Pancreas (tissue), 10 donors: ENCODE data around the gene LRFN4. TPM values are rescaled to one million over a fixed set of nuclear protein-coding genes. Genes with fewer than 3 reads are reported as not detected.

Experiments
- ATAC-seq, 4 donors: fragments of 200-7000 bp; cut with Tn5 transposase; one replicate each; pipeline versions ENCODE4 v1.8.0 to v1.9.1; 2020; ENCODE audit warnings: mild to moderate bottlenecking in 4 of 4, moderate library complexity in 4 of 4
- DNase-seq, 6 donors: peaks; one replicate each; pipeline ENCODE4 v3.0.0-alpha.2; 2020
- FAIRE-seq: peaks from 2 replicates; lab custom pipeline; 2012; peaks lifted over from hg19 to GRCh38; lab: Jason Lieb, UNC
- H3K27ac ChIP-seq, 4 donors: fragments of 200-600 bp; sonication (generic); 1 replicate in 3 of 4; 2 replicates in 1 of 4; pipeline versions ENCODE4 v1.5.0 to v1.8.0; 2020
- H3K27me3 ChIP-seq, 4 donors: fragments of 200-600 bp; one replicate each; pipeline ENCODE4 v1.8.0; 2021
- H3K36me3 ChIP-seq, 3 donors: fragments of 200-600 bp; sonication (generic) in 1 of 3; one replicate each; pipeline versions ENCODE4 v1.5.0 to v1.8.0; 2020 to 2021
- H3K4me1 ChIP-seq, 3 donors: fragments of 200-600 bp; one replicate each; pipeline ENCODE4 v1.8.0; 2021
- H3K4me3 ChIP-seq, 4 donors: fragments of 200-600 bp; sonication (generic) in 2 of 4; one replicate each; pipeline versions ENCODE4 v1.5.0 to v1.8.0; 2020 to 2021
- H3K9me3 ChIP-seq, 4 donors: fragments of 200-600 bp; one replicate each; pipeline ENCODE4 v1.8.0; 2021
- WGBS, 2 donors: extraction: QIAGEN DNeasy Blood & Tissue Kit; methylation state at CpG; one replicate each; pipeline ENCODE4 v1.1.7; 2013; 5-methylcytosine and 5-hydroxymethylcytosine counted together
- intact Hi-C, 3 donors: fragments of 100-400 bp; cut with DNase I; formaldehyde crosslinking; loops; one replicate each; pipeline versions ENCODE4 v1.11.1 to v1.14.2; 2022
- polyA plus RNA-seq, 2 donors: library from polyadenylated mRNA; stranded (reverse); fragments of 200-250 nt; gene quantifications; one replicate each; pipeline ENCODE4 v1.2.3, GENCODE V29; 2013
- total RNA-seq, 6 donors: library from RNA; stranded (reverse); fragmentation: NEBNext Ultra II Directional in 4 of 6; extraction: Animal tissue kit (Norgen Biotek cat#: 25700) in 4 of 6; gene quantifications; one replicate each; pipeline versions ENCODE4 v1.2.1 to v1.2.4, GENCODE V29; 2021 to 2023
- TF ChIP-seq, protein P1 (sequence below), 4 donors: fragments of 200-600 bp; sonication (generic) in 3 of 4; IDR thresholded peaks; one replicate each; pipeline versions ENCODE4 v1.5.0 to v1.8.0; 2021; ENCODE audit warnings: antibody characterized with exemption in 4 of 4
- donor health status: healthy with polysubstance abuse.
- donor health status: DM: no; HTN: no; CAD: no; lungs with moderate emphysema.
- donor health status: DM: no; HTN: no; CAD: no.
- donor health status: control.
- donor health status: control.
- donor health status: Bipolar disorder and iron deficiency.
- donor health status: DM: yes; HTN: yes; CAD: no.
- donor health status: DM: no; HTN: no; CAD: no.
- donor health status: DM: no; HTN: no; CAD: no.
- donor health status: DM: yes; HTN: yes; CAD: no.

Gene LRFN4
- total and polyA plus RNA-seq, 8 donors: 0.51 to 7.8 (median 2.8) TPM

DNA sequence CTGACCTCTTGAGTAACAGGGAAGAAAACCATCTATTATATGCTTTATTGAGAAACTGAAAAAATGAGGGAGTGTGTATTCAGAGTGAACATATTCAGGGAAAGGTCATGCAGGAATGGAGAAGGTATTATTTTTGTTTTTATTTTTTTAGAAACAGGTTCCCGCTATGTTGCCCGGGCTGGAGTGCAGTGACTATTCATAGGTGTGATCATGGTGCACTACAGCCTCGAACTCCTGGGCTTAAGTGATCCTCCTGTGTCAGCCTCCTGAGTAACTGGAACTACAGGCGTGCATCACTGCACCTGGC is 22.4 kb upstream of the LRFN4 start:
- Histone ChIP-seq H3K27me3 (no peaks in the 10 kb centered on the region), H3K4me3 (no peak overlapping the region), H3K4me1 (no peaks in the 10 kb centered on the region), H3K9me3 (no peaks in the 10 kb centered on the region), H3K27ac (no peak overlapping the region), H3K36me3 (peaks cover 0 to 5% (median 0%) of the 10 kb centered on the region in 3 donors)
- TF ChIP-seq, protein P1, sequence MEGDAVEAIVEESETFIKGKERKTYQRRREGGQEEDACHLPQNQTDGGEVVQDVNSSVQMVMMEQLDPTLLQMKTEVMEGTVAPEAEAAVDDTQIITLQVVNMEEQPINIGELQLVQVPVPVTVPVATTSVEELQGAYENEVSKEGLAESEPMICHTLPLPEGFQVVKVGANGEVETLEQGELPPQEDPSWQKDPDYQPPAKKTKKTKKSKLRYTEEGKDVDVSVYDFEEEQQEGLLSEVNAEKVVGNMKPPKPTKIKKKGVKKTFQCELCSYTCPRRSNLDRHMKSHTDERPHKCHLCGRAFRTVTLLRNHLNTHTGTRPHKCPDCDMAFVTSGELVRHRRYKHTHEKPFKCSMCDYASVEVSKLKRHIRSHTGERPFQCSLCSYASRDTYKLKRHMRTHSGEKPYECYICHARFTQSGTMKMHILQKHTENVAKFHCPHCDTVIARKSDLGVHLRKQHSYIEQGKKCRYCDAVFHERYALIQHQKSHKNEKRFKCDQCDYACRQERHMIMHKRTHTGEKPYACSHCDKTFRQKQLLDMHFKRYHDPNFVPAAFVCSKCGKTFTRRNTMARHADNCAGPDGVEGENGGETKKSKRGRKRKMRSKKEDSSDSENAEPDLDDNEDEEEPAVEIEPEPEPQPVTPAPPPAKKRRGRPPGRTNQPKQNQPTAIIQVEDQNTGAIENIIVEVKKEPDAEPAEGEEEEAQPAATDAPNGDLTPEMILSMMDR (IDR thresholded peaks at IDR 0.05): no peak
- FAIRE-seq (no peak), ATAC-seq (peak in 2 of 4 donors; percentile 8 to 15), DNase-seq (no peak)
- WGBS, 2 donors: 48 to 52% methylated on average over 4 of the region's 4 CpGs
- intact Hi-C loops: loop anchor here in 2 of 3 donors (5.0 kb wide), 2 partner anchors 137 to 142 kb away; no protein-coding TSS in a partner anchor

DNA sequence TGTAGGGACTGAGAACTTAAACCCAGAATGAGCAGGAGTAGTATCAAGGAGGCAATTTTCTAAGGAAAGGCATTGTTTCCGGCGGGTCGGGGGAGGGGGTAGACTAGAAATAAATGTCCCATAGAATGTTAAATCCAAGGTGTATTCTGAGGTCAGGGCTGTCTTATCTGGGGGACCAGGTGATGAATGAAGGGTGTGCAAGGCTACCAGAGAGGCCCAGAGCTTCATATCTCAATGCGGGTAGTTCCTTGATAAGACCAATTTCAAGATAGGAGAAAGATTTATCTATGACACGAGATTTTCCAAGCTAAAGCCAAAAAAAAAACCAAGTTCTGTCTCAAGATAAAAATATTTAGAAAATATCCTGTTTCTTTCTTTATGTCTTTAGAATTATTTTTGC is 21.9 kb upstream of the LRFN4 start:
- Histone ChIP-seq H3K4me3 (no peak overlapping the region), H3K27me3 (no peaks in the 10 kb centered on the region), H3K4me1 (no peaks in the 10 kb centered on the region), H3K9me3 (no peaks in the 10 kb centered on the region), H3K27ac (no peak overlapping the region), H3K36me3 (peaks cover 0 to 10% (median 0%) of the 10 kb centered on the region in 3 donors)
- DNase-seq: no peak
- ATAC-seq: no peak
- no peak for FAIRE-seq
- intact Hi-C loops: loop anchor here in 2 of 3 donors (5.0 kb wide), 2 partner anchors 138 to 143 kb away; no protein-coding TSS in a partner anchor
- WGBS, 2 donors: 68 to 69% methylated on average over 5 of the region's 5 CpGs
- TF ChIP-seq, protein P1 (IDR thresholded peaks at IDR 0.05): no peak

DNA sequence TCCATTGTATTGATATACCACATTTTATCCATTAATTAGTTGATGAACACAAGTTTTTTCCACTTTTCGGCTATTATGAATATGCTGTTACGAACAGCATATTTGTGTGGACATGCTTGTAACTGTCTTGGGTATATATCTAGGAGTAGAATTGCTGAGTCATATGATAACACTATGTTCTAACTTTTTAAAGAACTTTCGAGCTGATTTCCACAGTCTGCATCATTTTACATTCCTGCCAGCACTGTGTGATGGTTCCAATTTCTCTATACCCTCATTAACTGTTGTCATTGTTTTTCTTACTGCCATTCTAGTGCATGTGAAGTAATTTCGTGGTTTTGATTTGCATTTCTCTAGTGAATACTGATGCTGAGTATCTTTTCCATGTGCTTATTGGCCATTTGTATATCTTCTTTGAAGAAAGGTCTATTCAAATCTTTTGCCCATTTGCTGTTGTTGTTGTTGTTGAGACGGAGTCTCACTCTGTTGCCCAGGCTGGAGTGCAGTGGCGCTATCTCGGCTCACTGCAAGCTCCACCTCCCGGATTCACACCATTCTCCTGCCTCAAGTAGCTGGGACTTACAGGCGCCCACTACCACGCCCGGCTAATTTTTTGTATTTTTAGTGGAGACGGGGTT is 21.0 kb upstream of the LRFN4 start:
- TF ChIP-seq, protein P1 (IDR thresholded peaks at IDR 0.05): no peak
- intact Hi-C loops: no loop called here
- Histone ChIP-seq H3K27ac (no peak overlapping the region), H3K36me3 (peaks cover 0 to 10% (median 0%) of the 10 kb centered on the region in 3 donors), H3K27me3 (no peaks in the 10 kb centered on the region), H3K9me3 (no peaks in the 10 kb centered on the region), H3K4me1 (no peaks in the 10 kb centered on the region), H3K4me3 (no peak overlapping the region)
- DNase-seq (no peak), ATAC-seq (no peak), FAIRE-seq (no peak)
- WGBS, 2 donors: 86 to 89% methylated on average over 12 of the region's 12 CpGs

- ATAC-seq: no peak
- intact Hi-C loops: loop anchor here in 1 of 3 donors (5.0 kb wide), 1 partner anchor 148 kb away; no protein-coding TSS in a partner anchor
- no peak overlapping the region for H3K4me3 ChIP-seq
- no peaks in the 10 kb centered on the region for H3K9me3 ChIP-seq
- WGBS, 2 donors: 79 to 85% methylated on average over 4 of the region's 4 CpGs
- peaks cover 7 to 18% (median 13%) of the 10 kb centered on the region in 3 donors for H3K4me1 ChIP-seq
- peaks cover 0 to 10% (median 0%) of the 10 kb centered on the region in 3 donors for H3K36me3 ChIP-seq
- TF ChIP-seq, protein P1 (IDR thresholded peaks at IDR 0.05): no peak
- FAIRE-seq: no peak
- no peaks in the 10 kb centered on the region for H3K27me3 ChIP-seq
- no peak overlapping the region for H3K27ac ChIP-seq
- no peak for DNase-seq
Observed at GRCh38 chr11:66840317-66841091, 16.4 kb upstream of the LRFN4 start.
